Bronchial epithelial cell (primary cell): ENCODE data around the gene SUCLA2. TPM values are rescaled to one million over a fixed set of nuclear protein-coding genes. Genes with fewer than 3 reads are reported as not detected.
A peak's percentile ranks its signal among the peaks of the same experiment; 100 is the strongest.

ENCODE experiments used
- DNase-seq: peaks from one replicate; pipeline ENCODE4 v3.0.0-alpha.2; 2010; ENCODE audit warnings: low read depth
- FAIRE-seq: peaks from 2 replicates; lab custom pipeline; 2011; peaks lifted over from hg19 to GRCh38; lab: Jason Lieb, UNC
- H3K27me3 ChIP-seq: 2 replicates; pipeline ENCODE4 v1.5.1; 2011; ENCODE audit warnings: low read length; ENCODE audit not compliant: control insufficient read depth, insufficient read depth
- H3K36me3 ChIP-seq: 2 replicates; pipeline ENCODE4 v1.5.1; 2011; ENCODE audit warnings: low read length; ENCODE audit not compliant: control insufficient read depth, insufficient read depth
- H3K4me3 ChIP-seq: 2 replicates; pipeline ENCODE4 v1.5.1; 2011; ENCODE audit warnings: mild to moderate bottlenecking, low read depth, low read length, control low read depth
- total RNA-seq: library from RNA; depleted of rRNA; stranded (reverse); fragments of >200 nt; gene quantifications from 2 replicates; pipeline ENCODE4 v1.2.1, GENCODE V29; 2014
- TF ChIP-seq, protein P1 (sequence below): IDR thresholded peaks from 2 replicates; pipeline ENCODE4 v1.5.1; 2011; ENCODE audit warnings: mild to moderate bottlenecking, moderate library complexity, low read length, control low read depth, inconsistent platforms; ENCODE audit not compliant: insufficient read depth, severe bottlenecking

The SUCLA2 gene
- total RNA-seq, 1 donor from 2014 or later = 57.4 TPM

DNA sequence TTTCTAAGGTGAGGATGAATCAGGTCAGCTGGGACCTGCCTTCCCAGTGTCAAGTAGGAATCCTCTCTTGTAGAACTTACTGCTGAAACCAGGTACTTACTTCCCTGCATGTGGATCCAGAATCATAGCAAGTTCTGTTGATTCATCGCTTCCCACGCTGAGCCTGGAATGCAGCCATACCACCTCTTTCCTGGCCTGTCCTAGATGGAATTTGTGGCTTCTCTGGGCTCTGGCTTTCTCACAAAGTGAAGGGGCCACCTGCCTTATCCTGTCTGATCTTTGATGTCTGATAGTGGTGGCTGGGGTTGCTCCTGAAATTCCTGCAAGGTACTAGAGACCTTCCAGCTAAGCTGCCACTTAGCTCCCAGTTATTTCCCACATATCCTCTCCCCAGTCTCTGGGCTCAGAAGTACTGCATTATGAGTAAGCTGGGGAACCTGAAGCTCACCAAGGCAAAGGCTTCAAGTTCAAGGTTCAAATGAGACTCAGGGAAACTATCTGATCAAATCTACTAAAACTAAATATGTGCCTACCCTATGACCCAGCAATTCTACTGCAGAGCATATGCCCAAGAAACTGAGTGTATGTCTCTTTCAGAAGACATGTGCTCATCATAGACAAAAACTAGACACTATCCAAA, 103.5 kb downstream of the SUCLA2 start:
- no peak overlapping the region for H3K4me3 ChIP-seq
- H3K36me3 ChIP-seq = no peaks in the 10 kb centered on the region
- TF ChIP-seq, protein P1, sequence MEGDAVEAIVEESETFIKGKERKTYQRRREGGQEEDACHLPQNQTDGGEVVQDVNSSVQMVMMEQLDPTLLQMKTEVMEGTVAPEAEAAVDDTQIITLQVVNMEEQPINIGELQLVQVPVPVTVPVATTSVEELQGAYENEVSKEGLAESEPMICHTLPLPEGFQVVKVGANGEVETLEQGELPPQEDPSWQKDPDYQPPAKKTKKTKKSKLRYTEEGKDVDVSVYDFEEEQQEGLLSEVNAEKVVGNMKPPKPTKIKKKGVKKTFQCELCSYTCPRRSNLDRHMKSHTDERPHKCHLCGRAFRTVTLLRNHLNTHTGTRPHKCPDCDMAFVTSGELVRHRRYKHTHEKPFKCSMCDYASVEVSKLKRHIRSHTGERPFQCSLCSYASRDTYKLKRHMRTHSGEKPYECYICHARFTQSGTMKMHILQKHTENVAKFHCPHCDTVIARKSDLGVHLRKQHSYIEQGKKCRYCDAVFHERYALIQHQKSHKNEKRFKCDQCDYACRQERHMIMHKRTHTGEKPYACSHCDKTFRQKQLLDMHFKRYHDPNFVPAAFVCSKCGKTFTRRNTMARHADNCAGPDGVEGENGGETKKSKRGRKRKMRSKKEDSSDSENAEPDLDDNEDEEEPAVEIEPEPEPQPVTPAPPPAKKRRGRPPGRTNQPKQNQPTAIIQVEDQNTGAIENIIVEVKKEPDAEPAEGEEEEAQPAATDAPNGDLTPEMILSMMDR = no peak
- FAIRE-seq = no peak
- H3K27me3 ChIP-seq = no peaks in the 10 kb centered on the region
- DNase-seq = peak; percentile 49

DNA sequence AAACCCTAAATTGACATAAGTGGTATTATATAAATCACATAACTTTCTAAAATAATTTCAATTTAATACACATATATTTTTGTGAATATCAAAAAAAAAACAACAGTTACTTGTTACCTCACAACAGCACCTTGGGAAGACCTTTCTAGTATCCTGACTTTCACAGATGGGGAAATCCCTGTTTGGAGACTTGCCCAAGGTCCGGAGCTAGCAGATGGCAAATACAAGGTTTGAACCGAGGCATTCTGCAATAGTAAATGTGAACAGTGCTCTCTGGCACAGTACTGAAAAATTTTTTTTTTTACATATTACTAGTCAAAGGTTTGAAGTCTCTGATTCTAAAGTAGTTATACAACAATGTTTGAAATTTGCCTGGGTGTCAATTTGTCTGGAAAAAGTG, 104.5 kb downstream of the SUCLA2 start:
- no peaks in the 10 kb centered on the region for H3K36me3 ChIP-seq
- no peaks in the 10 kb centered on the region for H3K27me3 ChIP-seq
- DNase-seq (no peak), FAIRE-seq (no peak)
- TF ChIP-seq, protein P1 = no peak
- H3K4me3 ChIP-seq = no peak overlapping the region

DNA sequence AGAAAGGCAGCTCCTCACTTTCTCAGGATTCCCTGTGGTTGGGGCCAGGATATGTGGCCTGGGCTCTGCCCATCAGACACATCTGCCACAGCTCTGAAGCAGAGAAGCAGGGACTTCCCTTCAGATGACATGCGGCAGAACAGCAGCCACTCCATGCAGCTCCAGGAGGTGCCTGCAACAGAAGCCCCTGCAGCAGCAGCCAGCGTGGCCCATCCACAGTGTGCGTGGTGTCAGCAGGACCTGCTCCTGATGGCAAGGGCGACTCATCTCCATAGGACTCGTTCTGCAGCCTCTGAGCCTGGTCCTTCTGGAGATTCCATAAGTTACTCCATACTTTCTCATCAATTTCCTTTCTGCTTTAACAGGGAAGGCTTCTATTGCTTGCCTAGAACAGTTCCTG, 105.0 kb downstream of the SUCLA2 start:
- Histone ChIP-seq H3K36me3 (no peaks in the 10 kb centered on the region), H3K27me3 (no peaks in the 10 kb centered on the region), H3K4me3 (no peak overlapping the region)
- FAIRE-seq = no peak
- TF ChIP-seq, protein P1 = no peak
- no peak for DNase-seq

DNA sequence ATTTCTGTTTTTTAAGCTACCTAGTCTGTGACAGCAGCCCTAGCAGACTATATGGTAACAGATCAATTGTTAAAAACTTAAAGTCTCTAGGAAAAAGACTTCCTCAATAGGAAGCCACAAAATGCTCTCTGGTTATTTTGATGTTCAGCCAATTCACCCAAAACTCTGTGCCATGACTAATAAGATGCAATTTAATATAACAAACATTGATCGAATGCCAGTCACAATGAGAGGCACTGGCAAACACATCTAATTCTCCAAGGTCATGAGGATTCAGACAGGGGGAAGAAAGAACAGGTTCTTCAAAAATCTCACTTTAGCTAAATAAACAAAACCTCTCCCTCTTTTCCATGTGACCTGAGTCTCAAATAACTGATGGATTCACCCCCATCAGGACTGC, 107.5 kb downstream of the SUCLA2 start:
- no peak overlapping the region for H3K4me3 ChIP-seq
- H3K36me3 ChIP-seq = no peaks in the 10 kb centered on the region
- DNase-seq (no peak), FAIRE-seq (no peak)
- TF ChIP-seq, protein P1 = no peak
- no peaks in the 10 kb centered on the region for H3K27me3 ChIP-seq

Other genes with a start within 250 kb of the SUCLA2 start
- 24.5 and 25.3 TPM in 2 replicates for gene NUDT15, start 36.5 kb upstream of the SUCLA2 start, total RNA-seq
- gene MED4, start 93.8 kb upstream of the SUCLA2 start, total RNA-seq = 24.5 and 26.5 TPM in 2 replicates
- 57.4 and 132 TPM in 2 replicates for gene ITM2B, start 231.9 kb upstream of the SUCLA2 start, total RNA-seq